Measurements from ENCODE around the gene CHRNA10. TPM values are rescaled to one million over a fixed set of nuclear protein-coding genes. Genes with fewer than 3 reads are reported as not detected.

Gene CHRNA10, protein sequence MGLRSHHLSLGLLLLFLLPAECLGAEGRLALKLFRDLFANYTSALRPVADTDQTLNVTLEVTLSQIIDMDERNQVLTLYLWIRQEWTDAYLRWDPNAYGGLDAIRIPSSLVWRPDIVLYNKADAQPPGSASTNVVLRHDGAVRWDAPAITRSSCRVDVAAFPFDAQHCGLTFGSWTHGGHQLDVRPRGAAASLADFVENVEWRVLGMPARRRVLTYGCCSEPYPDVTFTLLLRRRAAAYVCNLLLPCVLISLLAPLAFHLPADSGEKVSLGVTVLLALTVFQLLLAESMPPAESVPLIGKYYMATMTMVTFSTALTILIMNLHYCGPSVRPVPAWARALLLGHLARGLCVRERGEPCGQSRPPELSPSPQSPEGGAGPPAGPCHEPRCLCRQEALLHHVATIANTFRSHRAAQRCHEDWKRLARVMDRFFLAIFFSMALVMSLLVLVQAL
- total RNA-seq: 0.33 and 0.43 TPM in 2 replicates

DNA sequence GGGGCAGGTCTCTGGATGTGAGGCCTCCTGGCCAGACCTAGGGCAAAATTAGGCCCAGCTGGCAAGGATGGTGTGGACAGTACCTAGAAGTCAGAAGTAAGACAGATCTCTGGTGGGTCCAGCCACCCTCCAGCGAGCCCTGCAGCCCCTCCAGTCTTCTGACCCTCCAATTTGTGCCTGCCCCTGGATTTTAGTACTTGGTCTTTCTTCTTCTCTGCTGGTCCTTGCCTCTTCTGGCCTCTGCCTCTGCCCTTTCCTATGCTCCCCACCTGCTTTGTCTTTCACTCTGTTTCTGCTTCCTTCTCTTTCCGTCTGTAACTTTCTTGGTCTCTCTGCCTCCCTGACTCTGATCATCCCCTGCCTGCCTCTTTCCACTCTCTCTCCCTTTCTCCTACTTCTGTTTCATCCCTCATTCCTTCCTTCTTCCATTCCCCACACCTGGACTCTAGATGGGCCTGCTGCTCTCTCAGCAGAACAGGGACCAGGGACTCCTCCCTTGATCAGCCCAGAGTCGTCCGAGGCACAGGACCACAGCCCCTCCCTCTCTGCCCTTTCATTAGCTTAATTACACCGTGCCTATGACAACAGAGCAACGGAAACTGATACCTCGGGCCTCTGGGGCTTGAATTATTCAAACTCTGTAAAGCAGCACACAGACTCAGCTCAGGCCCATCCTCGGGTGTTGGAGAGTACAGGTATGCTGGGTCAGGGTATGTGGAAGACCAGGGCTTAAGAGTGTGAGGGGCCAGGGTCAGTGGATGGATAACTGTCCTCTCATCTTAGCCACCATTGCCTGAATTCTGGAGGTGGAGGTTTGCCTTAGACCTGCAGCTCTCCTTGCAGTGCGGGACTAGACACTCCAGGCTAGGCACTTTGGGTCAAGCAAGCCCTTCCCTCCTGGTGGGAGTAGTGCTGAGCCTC, at the start of gene CHRNA10:
Gene CHRNA10, minus strand, starts transcription at position 51 of the 921 bp plus-strand sequence. CDS start 72 bp downstream, outside the sequence.

DNA sequence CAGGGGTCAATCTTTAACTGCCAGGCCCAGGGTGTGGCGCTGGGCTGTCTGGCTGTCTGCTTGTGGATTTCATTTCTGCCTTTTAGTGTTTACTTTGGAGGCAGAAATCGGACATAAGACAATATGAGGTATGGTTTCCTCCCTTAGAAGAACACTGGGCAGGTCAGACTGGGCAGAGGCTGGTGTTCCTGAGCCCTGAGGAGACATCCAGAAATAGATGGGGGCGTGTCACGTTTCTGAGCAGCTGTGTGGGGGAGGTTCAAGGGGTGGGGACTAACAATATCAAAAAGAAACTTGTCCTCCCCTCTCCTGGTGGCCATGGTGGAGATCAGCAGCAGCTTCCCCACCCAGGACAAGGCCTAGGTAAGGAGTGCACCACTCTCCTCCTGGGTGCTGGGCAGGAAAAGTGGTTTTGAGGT, 26.4 kb downstream of the CHRNA10 start, which contains the start of gene ART1:
Gene ART1, plus strand, starts transcription at position 312 of the 419 bp plus-strand sequence. CDS start 14,086 bp downstream, outside the sequence.

DNA sequence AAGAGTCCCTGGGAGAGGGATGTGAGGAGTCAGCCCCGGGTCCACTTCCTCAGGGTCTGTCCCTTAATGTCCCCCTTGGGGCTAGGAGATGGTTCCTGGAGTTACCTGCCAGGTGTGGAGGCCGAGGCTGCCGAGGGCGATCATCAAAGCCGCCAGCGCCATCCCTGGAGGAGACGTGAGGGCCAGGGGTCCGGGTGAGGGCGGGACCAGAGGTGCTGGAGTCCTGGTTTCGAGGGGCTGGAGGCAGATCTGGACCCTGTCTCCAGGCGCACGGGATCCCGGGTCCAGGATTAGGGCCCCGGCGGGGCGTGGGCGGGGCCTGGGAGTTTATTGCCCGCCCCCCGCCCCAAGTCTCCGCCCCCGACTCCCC, 29.5 kb downstream of the CHRNA10 start, which contains the start of gene ART5:
Gene ART5, minus strand, starts transcription at position 292 of the 370 bp plus-strand sequence. Its CDS starts 130 bp downstream, at position 162.

Other genes starting within 250 kb of the CHRNA10 start
- not detected in 2 replicates for gene ART5, start 29.4 kb downstream of the CHRNA10 start, total RNA-seq
- not detected in 2 replicates for gene ART1, start 26.3 kb downstream of the CHRNA10 start, total RNA-seq
- gene NUP98, start 126.2 kb upstream of the CHRNA10 start, total RNA-seq: 66.1 and 77.8 TPM in 2 replicates
- gene PGAP2, start 137.2 kb upstream of the CHRNA10 start, total RNA-seq: 8.1 and 11.6 TPM in 2 replicates
- 7.6 and 9.4 TPM in 2 replicates for gene RHOG, start 169.6 kb upstream of the CHRNA10 start, total RNA-seq
- gene STIM1, start 184.3 kb upstream of the CHRNA10 start, total RNA-seq: 27.5 and 37.1 TPM in 2 replicates